Peyer's patch (tissue), 4 donors: ENCODE results near the gene PPP1R9B.

Source experiments
- CTCF ChIP-seq, 6 experiments: fragments of 450-650 bp in 4 of 6; fragments of 200-600 bp in 2 of 6; sonication (generic) in 1 of 6; IDR thresholded peaks; one replicate each; pipeline ENCODE4 v1.5.1; 2017 to 2019; ENCODE audit warnings: antibody characterized with exemption in 6 of 6, mild to moderate bottlenecking in 3 of 6, moderate library complexity in 1 of 6
- POLR2A ChIP-seq, 2 donors: fragments of 450-650 bp; IDR thresholded peaks; one replicate each; pipeline ENCODE4 v1.5.1; 2017; ENCODE audit warnings: antibody characterized with exemption in 2 of 2, mild to moderate bottlenecking in 2 of 2, moderate library complexity in 2 of 2

DNA sequence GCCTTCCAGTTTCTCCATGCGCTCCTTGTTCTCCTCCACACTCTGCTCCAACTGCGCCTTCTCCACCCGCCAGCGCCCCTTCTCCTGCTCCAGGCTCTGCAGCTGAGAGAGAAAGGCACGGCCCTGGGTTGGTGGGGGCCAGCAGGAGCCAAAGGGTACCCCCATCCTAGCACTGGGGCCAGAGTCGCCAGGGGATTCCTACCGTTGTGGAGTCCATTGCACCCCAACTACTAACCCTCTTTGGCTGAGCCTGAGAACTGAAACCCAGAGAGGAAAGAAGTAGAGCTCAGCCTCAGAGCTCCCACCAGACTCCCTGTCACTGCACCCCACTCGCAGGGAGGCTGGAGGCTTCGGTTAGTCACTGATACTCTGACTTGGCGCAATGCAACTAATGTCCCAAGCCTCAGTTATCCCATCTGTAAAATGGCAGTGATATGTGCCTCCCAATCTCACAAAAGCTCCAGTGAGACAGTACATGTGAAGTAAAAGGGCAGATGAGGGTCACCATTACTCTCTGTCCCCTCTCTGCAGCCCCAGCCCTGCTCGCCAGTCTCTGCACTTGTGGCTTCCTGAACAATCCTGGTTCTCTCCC, 14.3 kb downstream of the PPP1R9B start:
- no peak for TF ChIP-seq CTCF (IDR thresholded peaks at IDR 0.05)
- TF ChIP-seq POLR2A (IDR thresholded peaks at IDR 0.05) = no peak
